Measurements from ENCODE around the gene PTPRE. TPM values are rescaled to one million over a fixed set of nuclear protein-coding genes. Genes with fewer than 3 reads are reported as not detected.

Gene PTPRE
- total and polyA plus RNA-seq, 5 donors: 6.7 to 21.1 (median 12.9) TPM

DNA sequence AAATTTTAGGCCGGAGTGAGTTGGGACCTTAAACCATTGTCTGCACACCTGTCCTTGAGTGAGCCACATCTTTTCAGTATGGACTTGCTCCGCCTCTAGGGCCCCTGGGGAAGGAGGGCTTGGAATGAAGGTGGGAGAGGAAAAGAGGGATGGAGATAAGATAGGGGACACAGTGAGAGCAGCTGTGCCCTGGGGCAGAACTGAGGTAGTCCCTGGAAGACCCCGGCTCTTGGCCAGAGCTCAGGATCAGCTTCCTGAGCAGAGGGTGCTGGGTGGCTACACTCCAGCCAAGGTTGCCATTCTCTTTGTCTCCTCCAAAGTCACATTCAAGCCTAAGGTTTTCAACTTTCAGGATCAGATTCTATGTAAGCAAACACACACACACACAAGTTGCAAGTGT lies 137.3 kb downstream of the PTPRE start:
- intact Hi-C loops (cut with DNase I): no loop called here
- Histone ChIP-seq H3K27ac (ENCODE audit: low read length) (no peak overlapping the region), H3K27me3 (ENCODE audit: control insufficient read depth, insufficient read depth) (no peaks in the 10 kb centered on the region), H3K4me1 (ENCODE audit: control insufficient read depth, insufficient read depth, low read length) (peaks cover 7% of the 10 kb centered on the region), H3K4me3 (ENCODE audit: low read length) (no peak overlapping the region), H3K9me3 (ENCODE audit: control insufficient read depth, low read length) (no peaks in the 10 kb centered on the region)
- WGBS: 90% methylated on average over 3 of the region's 3 CpGs
- DNase-seq (no peak), ATAC-seq (no peak)

DNA sequence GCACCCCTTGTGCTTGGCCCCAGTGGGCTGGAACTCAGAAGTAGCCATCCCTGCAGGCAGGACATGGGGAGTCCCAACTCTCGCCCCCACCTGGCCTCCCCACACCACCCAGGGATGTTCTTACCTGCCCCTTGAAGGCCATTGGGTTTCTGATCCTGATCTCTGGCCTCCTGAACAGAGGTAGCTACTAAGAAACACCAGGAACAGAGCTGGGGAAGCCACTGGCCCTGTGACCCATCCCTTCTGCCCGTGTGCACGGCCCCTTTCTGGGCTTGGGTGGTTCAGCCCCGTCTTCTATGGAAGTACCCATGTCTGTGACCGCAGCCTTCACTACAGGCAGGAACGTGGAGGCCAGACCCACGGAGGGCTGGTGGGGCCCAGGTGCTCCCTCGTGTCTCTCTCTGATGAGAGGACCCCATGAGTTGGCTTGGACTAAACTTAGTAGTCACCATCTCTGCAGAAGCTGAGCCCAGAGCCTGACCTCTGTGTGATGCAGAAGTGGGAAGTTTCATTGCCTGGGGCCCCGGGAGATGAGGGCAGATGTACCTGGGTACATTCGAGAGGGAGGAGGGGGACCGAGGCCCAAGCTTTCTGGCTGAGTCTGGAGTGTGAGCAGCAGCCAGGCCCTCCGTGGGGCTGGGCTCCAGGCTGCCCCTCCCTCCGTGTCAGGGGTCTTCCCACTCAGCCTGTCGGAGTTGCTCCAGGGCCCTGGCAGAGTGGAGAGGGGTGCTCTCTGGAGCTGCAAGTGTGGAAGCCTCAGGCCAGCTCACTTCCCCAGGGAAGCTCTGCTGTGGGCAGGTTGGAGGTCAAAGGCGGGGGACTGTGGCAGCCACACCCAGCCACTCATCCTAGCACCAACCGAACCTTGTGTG lies 138.3 kb downstream of the PTPRE start:
- Histone ChIP-seq H3K4me3 (ENCODE audit: low read length) (no peak overlapping the region), H3K27me3 (ENCODE audit: control insufficient read depth, insufficient read depth) (no peaks in the 10 kb centered on the region), H3K4me1 (ENCODE audit: control insufficient read depth, insufficient read depth, low read length) (peaks cover 7% of the 10 kb centered on the region), H3K27ac (ENCODE audit: low read length) (no peak overlapping the region), H3K9me3 (ENCODE audit: control insufficient read depth, low read length) (no peaks in the 10 kb centered on the region)
- DNase-seq (peak in 1 of 3 donors; percentile 47), ATAC-seq (no peak)
- intact Hi-C loops (cut with DNase I): no loop called here
- WGBS: 93% methylated on average over 16 of the region's 16 CpGs

GRCh38 chr10:128045833-128046120 lies 138.9 kb downstream of the PTPRE start:
- intact Hi-C loops (cut with DNase I): no loop called here
- DNase-seq: no peak
- Histone ChIP-seq H3K27me3 (ENCODE audit: control insufficient read depth, insufficient read depth) (no peaks in the 10 kb centered on the region), H3K27ac (ENCODE audit: low read length) (no peak overlapping the region), H3K4me3 (ENCODE audit: low read length) (no peak overlapping the region), H3K9me3 (ENCODE audit: control insufficient read depth, low read length) (no peaks in the 10 kb centered on the region), H3K4me1 (ENCODE audit: control insufficient read depth, insufficient read depth, low read length) (peaks cover 7% of the 10 kb centered on the region)
- ATAC-seq: no peak
- WGBS: 96% methylated on average over 6 of the region's 6 CpGs

GRCh38 chr10:128046156-128046952 lies 139.5 kb downstream of the PTPRE start:
- intact Hi-C loops (cut with DNase I): no loop called here
- 94% methylated on average over 23 of the region's 23 CpGs for WGBS
- no peak for ATAC-seq
- no peaks in the 10 kb centered on the region for H3K27me3 ChIP-seq (ENCODE audit: control insufficient read depth, insufficient read depth)
- no peaks in the 10 kb centered on the region for H3K9me3 ChIP-seq (ENCODE audit: control insufficient read depth, low read length)
- H3K27ac ChIP-seq (ENCODE audit: low read length): no peak overlapping the region
- peaks cover 7% of the 10 kb centered on the region for H3K4me1 ChIP-seq (ENCODE audit: control insufficient read depth, insufficient read depth, low read length)
- no peak overlapping the region for H3K4me3 ChIP-seq (ENCODE audit: low read length)
- no peak for DNase-seq

- peaks cover 7% of the 10 kb centered on the region for H3K4me1 ChIP-seq (ENCODE audit: control insufficient read depth, insufficient read depth, low read length)
- 92% methylated on average over 10 of the region's 10 CpGs for WGBS
Observed at GRCh38 chr10:128046953-128047290, 140.0 kb downstream of the PTPRE start.

DNA sequence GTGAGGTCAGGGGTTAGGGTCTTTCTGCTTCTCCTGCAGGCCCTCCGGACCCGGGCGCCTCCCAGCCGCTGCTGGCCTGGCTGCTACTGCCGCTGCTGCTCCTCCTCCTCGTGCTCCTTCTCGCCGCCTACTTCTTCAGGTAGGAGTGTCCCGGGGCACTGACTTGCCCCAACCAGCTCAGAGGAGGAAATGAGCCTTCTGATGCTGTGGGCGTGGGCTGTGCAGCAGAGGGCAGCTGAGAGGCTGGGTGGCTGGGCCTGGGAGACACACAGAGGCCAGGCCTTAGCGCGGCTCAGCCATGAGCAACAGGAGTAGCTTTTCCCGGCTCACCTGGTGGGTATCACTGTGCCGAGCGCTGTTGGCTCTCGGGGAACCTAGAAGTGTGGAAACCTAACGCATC lies 140.4 kb downstream of the PTPRE start:
- H3K9me3 ChIP-seq (ENCODE audit: control insufficient read depth, low read length): no peaks in the 10 kb centered on the region
- H3K4me3 ChIP-seq (ENCODE audit: low read length): peak overlapping the region; percentile 24
- H3K4me1 ChIP-seq (ENCODE audit: control insufficient read depth, insufficient read depth, low read length): peaks cover 7% of the 10 kb centered on the region
- ATAC-seq: peak; percentile 84 to 89
- intact Hi-C loops (cut with DNase I): no loop called here
- peak; percentile 72 to 86 (median 85) for DNase-seq
- WGBS: 48% methylated on average over 17 of the region's 17 CpGs
- peak overlapping the region; percentile 61 for H3K27ac ChIP-seq (ENCODE audit: low read length)
- no peaks in the 10 kb centered on the region for H3K27me3 ChIP-seq (ENCODE audit: control insufficient read depth, insufficient read depth)

More at GRCh38 chr10:128046953-128047290, 140.0 kb downstream of the PTPRE start:
- Histone ChIP-seq H3K27ac (ENCODE audit: low read length) (no peak overlapping the region), H3K27me3 (ENCODE audit: control insufficient read depth, insufficient read depth) (no peaks in the 10 kb centered on the region), H3K4me3 (ENCODE audit: low read length) (no peak overlapping the region), H3K9me3 (ENCODE audit: control insufficient read depth, low read length) (no peaks in the 10 kb centered on the region)
- ATAC-seq (no peak), DNase-seq (peak in 1 of 3 donors; percentile 48)
- intact Hi-C loops (cut with DNase I): no loop called here

DNA sequence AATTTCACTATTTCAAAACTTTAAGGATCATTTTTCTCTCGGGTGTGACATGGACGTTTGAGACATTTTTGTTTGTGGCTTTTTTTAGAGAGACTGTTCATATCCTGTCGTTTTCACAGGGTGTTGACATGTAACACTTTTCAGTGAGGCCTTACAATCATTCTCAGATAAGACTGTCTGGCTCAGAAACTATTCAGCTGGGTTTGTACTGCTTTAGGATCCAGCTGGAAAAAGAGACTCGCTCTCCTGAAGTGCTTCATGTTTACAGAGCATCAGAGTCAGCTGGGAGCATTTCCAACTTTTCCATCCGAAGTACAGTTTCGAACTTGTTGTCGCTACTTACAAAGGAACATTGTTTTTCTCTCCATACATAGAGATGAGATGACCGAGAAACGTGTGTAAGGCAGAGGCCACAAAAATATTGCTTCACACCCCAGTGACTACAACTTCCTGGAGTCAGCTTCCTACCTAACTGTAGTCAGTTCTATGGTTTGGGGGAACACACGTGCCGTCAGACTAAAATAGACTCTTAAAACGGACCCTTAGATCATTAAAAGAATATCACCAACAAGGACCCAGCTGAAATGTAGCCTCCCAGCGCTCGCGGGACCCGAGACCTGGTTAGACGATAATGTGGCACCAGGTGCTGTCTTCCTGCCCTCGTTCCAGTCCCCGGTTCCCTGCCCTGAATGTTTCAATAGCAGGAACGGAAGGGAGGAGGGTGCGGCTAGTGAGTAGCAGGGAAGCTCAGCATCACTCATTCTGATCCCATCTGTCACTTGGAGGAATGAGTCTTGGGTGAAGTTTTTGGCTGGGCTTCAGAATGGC lies 141.3 kb downstream of the PTPRE start:
- Histone ChIP-seq H3K27ac (ENCODE audit: low read length) (peak overlapping the region; percentile 61), H3K27me3 (ENCODE audit: control insufficient read depth, insufficient read depth) (no peaks in the 10 kb centered on the region), H3K9me3 (ENCODE audit: control insufficient read depth, low read length) (no peaks in the 10 kb centered on the region), H3K4me3 (ENCODE audit: low read length) (peak overlapping the region; percentile 24), H3K4me1 (ENCODE audit: control insufficient read depth, insufficient read depth, low read length) (peaks cover 7% of the 10 kb centered on the region)
- peak in 1 of 3 donors; percentile 11 for DNase-seq
- 9% methylated on average over 21 of the region's 21 CpGs for WGBS
- ATAC-seq: peak; percentile 85
- intact Hi-C loops (cut with DNase I): no loop called here

GRCh38 chr10:128048819-128049210 lies 141.9 kb downstream of the PTPRE start:
- WGBS: 49% methylated on average over 6 of the region's 6 CpGs
- Histone ChIP-seq H3K27ac (ENCODE audit: low read length) (no peak overlapping the region), H3K9me3 (ENCODE audit: control insufficient read depth, low read length) (no peaks in the 10 kb centered on the region), H3K4me1 (ENCODE audit: control insufficient read depth, insufficient read depth, low read length) (peaks cover 7% of the 10 kb centered on the region), H3K4me3 (ENCODE audit: low read length) (peak overlapping the region; percentile 1), H3K27me3 (ENCODE audit: control insufficient read depth, insufficient read depth) (no peaks in the 10 kb centered on the region)
- DNase-seq: no peak
- intact Hi-C loops (cut with DNase I): no loop called here
- no peak for ATAC-seq

GRCh38 chr10:128049226-128050120 lies 142.6 kb downstream of the PTPRE start:
- DNase-seq (no peak), ATAC-seq (no peak)
- 81% methylated on average over 23 of the region's 23 CpGs for WGBS
- Histone ChIP-seq H3K27me3 (ENCODE audit: control insufficient read depth, insufficient read depth) (no peaks in the 10 kb centered on the region), H3K4me1 (ENCODE audit: control insufficient read depth, insufficient read depth, low read length) (peaks cover 7% of the 10 kb centered on the region), H3K4me3 (ENCODE audit: low read length) (no peak overlapping the region), H3K9me3 (ENCODE audit: control insufficient read depth, low read length) (no peaks in the 10 kb centered on the region), H3K27ac (ENCODE audit: low read length) (no peak overlapping the region)
- intact Hi-C loops (cut with DNase I): no loop called here

DNA sequence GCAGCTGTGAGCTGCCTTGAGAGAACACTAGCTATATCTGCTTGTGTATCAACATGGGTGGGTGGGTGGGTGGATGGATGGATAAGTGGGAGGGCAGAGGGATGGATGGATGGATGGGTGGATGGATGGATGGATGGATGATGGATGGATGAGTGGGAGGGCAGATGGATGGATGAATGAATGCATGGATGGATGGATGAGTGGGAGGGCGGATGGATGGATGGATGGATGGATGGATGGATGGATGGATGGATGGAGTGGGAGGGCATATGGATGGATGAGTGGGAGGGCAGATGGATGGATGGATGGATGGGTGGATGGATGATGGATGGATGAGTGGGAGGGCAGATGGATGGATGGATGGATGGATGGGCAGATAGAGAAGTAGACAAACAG lies 143.2 kb downstream of the PTPRE start:
- intact Hi-C loops (cut with DNase I): no loop called here
- no peaks in the 10 kb centered on the region for H3K9me3 ChIP-seq (ENCODE audit: control insufficient read depth, low read length)
- WGBS: 93% methylated on average over 1 of the region's 1 CpG
- DNase-seq: no peak
- H3K4me1 ChIP-seq (ENCODE audit: control insufficient read depth, insufficient read depth, low read length): peaks cover 7% of the 10 kb centered on the region
- no peak for ATAC-seq
- H3K27me3 ChIP-seq (ENCODE audit: control insufficient read depth, insufficient read depth): no peaks in the 10 kb centered on the region
- no peak overlapping the region for H3K4me3 ChIP-seq (ENCODE audit: low read length)
- H3K27ac ChIP-seq (ENCODE audit: low read length): no peak overlapping the region

All from right cardiac atrium (tissue), 5 donors.